Parathyroid adenoma (tissue), 2 donors: ENCODE measurements around the gene CNOT9.

Experiments used
- H2AFZ ChIP-seq: fragments of 300-600 bp; sonication (generic); one replicate; pipeline ENCODE4 v1.7.0; 2017; ENCODE audit warnings: antibody characterized with exemption, mild to moderate bottlenecking
- H3K27ac ChIP-seq: fragments of 300-600 bp; sonication (generic); one replicate; pipeline ENCODE4 v1.7.0; 2017
- H3K27me3 ChIP-seq: fragments of 300-600 bp; sonication (generic); one replicate; pipeline ENCODE4 v1.7.0; 2017; ENCODE audit warnings: low read length; ENCODE audit not compliant: control insufficient read depth, insufficient read depth
- H3K36me3 ChIP-seq: fragments of 300-600 bp; sonication (generic); one replicate; pipeline ENCODE4 v1.7.0; 2017; ENCODE audit warnings: low read length; ENCODE audit not compliant: control insufficient read depth, insufficient read depth
- H3K4me1 ChIP-seq: fragments of 300-600 bp; sonication (generic); one replicate; pipeline ENCODE4 v1.7.0; 2017; ENCODE audit warnings: control low read depth
- H3K4me2 ChIP-seq: fragments of 300-600 bp; sonication (generic); one replicate; pipeline ENCODE4 v1.7.0; 2017; ENCODE audit warnings: low read length
- H3K4me3 ChIP-seq: fragments of 300-600 bp; sonication (generic); one replicate; pipeline ENCODE4 v1.7.0; 2017; ENCODE audit warnings: low read depth, low read length
- H3K79me2 ChIP-seq: fragments of 300-600 bp; sonication (generic); one replicate; pipeline ENCODE4 v1.7.0; 2017; ENCODE audit warnings: control low read depth
- H3K9ac ChIP-seq: fragments of 300-600 bp; sonication (generic); one replicate; pipeline ENCODE4 v1.7.0; 2017; ENCODE audit warnings: mild to moderate bottlenecking
- H3K9me3 ChIP-seq: fragments of 300-600 bp; sonication (generic); one replicate; pipeline ENCODE4 v1.7.0; 2017; ENCODE audit warnings: low read length; ENCODE audit not compliant: control insufficient read depth
- TF ChIP-seq, protein P1 (sequence below): fragments of 300-600 bp; sonication (generic); IDR thresholded peaks from one replicate; pipeline ENCODE4 v1.7.0; 2017; ENCODE audit warnings: antibody characterized with exemption, mild to moderate bottlenecking
- donor health status: primary hyperparathyroidism.

CNOT9 gene

DNA sequence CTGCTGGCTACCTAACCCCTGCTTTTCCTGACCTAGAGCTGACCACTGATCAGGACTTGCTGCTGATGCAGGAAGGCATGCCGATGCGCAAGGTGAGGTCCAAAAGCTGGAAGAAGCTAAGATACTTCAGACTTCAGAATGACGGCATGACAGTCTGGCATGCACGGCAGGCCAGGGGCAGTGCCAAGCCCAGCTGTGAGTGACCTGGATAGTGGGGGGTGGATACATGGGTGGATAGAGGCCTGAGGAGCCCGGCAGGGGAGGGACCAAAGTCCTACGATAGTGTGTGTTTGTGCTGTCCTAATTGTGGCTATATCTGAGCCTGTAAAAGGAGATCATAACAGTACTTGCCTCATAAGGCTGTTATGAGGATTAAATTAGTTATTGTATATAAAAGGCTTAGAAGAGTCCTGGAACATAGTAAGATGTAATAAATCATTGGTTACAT lies 47.3 kb downstream of the CNOT9 start:
- Histone ChIP-seq H2AFZ (no peak overlapping the region), H3K9ac (no peak overlapping the region)
- TF ChIP-seq, protein P1, sequence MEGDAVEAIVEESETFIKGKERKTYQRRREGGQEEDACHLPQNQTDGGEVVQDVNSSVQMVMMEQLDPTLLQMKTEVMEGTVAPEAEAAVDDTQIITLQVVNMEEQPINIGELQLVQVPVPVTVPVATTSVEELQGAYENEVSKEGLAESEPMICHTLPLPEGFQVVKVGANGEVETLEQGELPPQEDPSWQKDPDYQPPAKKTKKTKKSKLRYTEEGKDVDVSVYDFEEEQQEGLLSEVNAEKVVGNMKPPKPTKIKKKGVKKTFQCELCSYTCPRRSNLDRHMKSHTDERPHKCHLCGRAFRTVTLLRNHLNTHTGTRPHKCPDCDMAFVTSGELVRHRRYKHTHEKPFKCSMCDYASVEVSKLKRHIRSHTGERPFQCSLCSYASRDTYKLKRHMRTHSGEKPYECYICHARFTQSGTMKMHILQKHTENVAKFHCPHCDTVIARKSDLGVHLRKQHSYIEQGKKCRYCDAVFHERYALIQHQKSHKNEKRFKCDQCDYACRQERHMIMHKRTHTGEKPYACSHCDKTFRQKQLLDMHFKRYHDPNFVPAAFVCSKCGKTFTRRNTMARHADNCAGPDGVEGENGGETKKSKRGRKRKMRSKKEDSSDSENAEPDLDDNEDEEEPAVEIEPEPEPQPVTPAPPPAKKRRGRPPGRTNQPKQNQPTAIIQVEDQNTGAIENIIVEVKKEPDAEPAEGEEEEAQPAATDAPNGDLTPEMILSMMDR = no peak

DNA sequence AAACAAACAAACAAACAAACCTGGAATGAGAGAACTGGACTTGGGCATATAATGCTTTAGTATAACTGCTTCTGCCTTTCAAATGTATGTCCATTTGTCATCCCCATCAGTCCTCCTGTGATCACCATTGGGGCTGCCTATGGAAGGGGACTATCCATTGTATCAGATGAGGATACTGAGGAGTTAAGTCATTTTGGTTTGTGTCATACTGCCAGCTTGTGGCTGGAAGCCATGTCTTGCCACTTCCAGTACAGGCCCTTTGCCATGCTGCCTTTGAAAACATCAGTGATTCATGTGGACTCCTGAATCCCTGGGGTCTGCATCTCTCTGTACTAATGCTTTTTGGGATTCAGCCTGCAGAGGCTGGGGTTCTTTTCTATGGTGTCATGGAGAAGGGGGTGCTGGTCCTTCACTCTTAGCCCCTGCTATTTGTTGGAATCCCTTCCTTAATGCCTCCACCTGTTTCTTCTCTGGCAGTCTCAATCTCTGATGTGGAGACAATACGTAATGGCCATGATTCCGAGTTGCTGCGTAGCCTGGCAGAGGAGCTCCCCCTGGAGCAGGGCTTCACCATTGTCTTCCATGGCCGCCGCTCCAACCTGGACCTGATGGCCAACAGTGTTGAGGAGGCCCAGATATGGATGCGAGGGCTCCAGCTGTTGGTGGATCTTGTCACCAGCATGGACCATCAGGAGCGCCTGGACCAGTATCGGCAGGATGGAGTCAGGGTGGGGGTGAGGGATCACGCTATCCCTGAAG lies 49.6 kb downstream of the CNOT9 start:
- peaks cover 5% of the 10 kb centered on the region for H3K4me1 ChIP-seq
- no peak overlapping the region for H3K9ac ChIP-seq
- H3K36me3 ChIP-seq = no peaks in the 10 kb centered on the region
- H3K27me3 ChIP-seq = no peaks in the 10 kb centered on the region
- H3K4me3 ChIP-seq = no peak overlapping the region
- H2AFZ ChIP-seq = no peak overlapping the region
- TF ChIP-seq, protein P1 = no peak
- H3K4me2 ChIP-seq = no peak overlapping the region
- H3K9me3 ChIP-seq = no peaks in the 10 kb centered on the region
- no peak overlapping the region for H3K27ac ChIP-seq
- no peaks in the 10 kb centered on the region for H3K79me2 ChIP-seq

More for the DNA sequence above, 47.3 kb downstream of the CNOT9 start:
- Histone ChIP-seq H3K4me2 (no peak overlapping the region), H3K79me2 (no peaks in the 10 kb centered on the region), H3K27me3 (no peaks in the 10 kb centered on the region), H3K4me1 (no peaks in the 10 kb centered on the region), H3K9me3 (no peaks in the 10 kb centered on the region), H3K36me3 (no peaks in the 10 kb centered on the region), H3K27ac (no peak overlapping the region), H3K4me3 (no peak overlapping the region)

DNA sequence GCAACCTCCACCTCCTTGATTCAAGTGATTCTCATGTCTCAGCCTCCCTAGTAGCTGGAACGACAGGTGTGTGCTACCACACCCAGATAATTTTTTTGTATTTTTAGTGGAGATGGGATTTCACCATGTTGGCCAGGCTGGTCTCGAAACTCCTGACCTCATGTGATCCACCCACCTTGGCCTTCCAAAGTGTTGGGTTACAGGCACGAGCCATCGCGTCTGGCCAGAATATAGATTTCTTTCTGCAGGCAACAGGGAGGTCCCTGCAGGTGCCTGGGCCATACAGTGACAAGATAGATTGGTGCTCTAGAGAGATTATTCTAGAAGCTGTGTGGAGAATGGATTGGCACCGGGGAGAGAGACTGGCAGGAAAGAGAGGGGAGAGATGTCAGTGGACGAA lies 52.4 kb downstream of the CNOT9 start:
- Histone ChIP-seq H3K4me3 (no peak overlapping the region), H3K27me3 (no peaks in the 10 kb centered on the region), H3K9ac (no peak overlapping the region), H3K9me3 (no peaks in the 10 kb centered on the region), H3K4me1 (peaks cover 5% of the 10 kb centered on the region), H3K27ac (no peak overlapping the region), H2AFZ (no peak overlapping the region), H3K36me3 (no peaks in the 10 kb centered on the region), H3K4me2 (no peak overlapping the region), H3K79me2 (no peaks in the 10 kb centered on the region)
- TF ChIP-seq, protein P1 = no peak

DNA sequence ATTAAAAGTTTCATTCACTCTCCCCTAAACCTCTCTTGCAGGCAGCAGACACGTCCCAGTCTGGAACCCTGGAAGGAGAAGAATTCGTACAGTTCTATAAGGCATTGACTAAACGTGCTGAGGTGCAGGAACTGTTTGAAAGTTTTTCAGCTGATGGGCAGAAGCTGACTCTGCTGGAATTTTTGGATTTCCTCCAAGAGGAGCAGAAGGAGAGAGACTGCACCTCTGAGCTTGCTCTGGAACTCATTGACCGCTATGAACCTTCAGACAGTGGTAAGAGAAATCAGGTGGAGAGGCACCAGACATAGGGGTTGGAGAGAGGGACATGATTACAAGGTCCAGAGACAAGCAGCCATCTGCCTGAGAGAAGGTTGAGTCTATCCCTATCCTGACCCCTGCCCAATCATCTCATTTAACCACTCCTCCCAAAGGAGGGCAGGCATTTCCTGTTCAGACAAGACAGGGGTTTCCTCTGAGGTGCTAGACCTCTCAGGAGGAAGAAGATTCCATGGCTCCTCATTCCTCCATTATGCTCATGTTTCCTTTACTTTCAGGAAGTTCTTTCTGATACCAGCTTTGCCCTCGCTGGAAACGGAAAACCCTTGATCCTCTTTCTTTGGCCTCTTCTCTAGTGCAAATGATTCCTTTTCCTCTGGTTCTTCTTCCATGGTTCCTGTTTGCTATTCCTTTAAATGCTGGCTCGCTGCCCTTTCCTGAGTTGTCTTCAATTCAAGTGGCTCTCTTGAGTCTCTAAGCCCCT lies 54.1 kb downstream of the CNOT9 start:
- TF ChIP-seq, protein P1 = no peak
- Histone ChIP-seq H3K36me3 (no peaks in the 10 kb centered on the region), H3K9ac (no peak overlapping the region), H3K79me2 (no peaks in the 10 kb centered on the region), H3K9me3 (no peaks in the 10 kb centered on the region), H3K4me2 (peak overlapping the region; percentile 6), H3K27ac (no peak overlapping the region), H3K4me1 (peaks cover 5% of the 10 kb centered on the region), H3K27me3 (no peaks in the 10 kb centered on the region), H3K4me3 (no peak overlapping the region), H2AFZ (no peak overlapping the region)
